ENCODE measurements around the gene RFTN1.

DNA sequence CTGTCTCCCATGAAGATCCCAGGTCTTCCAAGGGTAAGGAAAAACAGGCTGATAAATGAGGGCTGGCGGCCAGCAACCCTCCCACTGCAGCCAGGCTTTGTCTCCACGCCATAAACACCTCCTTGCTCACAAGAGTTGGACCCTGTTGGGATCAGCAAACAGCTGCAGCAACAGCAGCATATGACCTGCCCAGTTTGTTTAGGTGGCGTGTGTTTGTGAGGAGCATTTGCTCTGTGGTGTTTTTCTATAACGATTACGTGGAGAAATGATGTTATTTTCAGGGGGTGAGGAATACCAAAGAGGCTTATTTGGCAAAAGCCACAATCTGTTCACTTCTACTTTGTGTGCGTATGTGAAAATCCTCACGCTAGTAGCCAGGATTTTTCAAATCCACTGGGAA is 58.5 kb downstream of the RFTN1 start:
- TF ChIP-seq POLR2AphosphoS5 (IDR thresholded peaks at IDR 0.05; ENCODE audit: borderline replicate concordance, low read depth, low read length) (no peak), EZH2 (IDR thresholded peaks at IDR 0.05) (no peak)
